BJ (cell line): ENCODE data around the gene RPL26. TPM values are rescaled to one million over a fixed set of nuclear protein-coding genes. Genes with fewer than 3 reads are reported as not detected.
"Not testable (repeated sequence)": the region's sequence is repeated elsewhere in the genome, so short reads cannot be mapped to it uniquely, and the experiment has no call there.

Experiments
- CTCF ChIA-PET: fragments of 350-600 bp; formaldehyde crosslinking; extraction: SDS; loops from one replicate; lab custom pipeline; 2021; ENCODE audit warnings: antibody characterized with exemption, inconsistent platforms; lab: Yijun Ruan, JAX
- POLR2A ChIA-PET: fragments of 300-600 bp; sonication (Branson Sonifier 250); formaldehyde crosslinking; extraction: SDS; loops from one replicate; lab custom pipeline; 2021; ENCODE audit warnings: antibody characterized with exemption; lab: Charles Lee
- DNase-seq: peaks from one replicate; pipeline ENCODE4 v3.0.0-alpha.2; 2011; ENCODE audit warnings: low read depth
- H3K27me3 ChIP-seq: 2 replicates; pipeline ENCODE4 v1.6.0; 2011; ENCODE audit warnings: low read length; ENCODE audit not compliant: control insufficient read depth, insufficient read depth
- H3K36me3 ChIP-seq: 2 replicates; pipeline ENCODE4 v1.5.1; 2011; ENCODE audit warnings: low read length; ENCODE audit not compliant: control insufficient read depth, insufficient read depth
- H3K4me3 ChIP-seq: 2 replicates; pipeline ENCODE4 v1.5.1; 2011; ENCODE audit warnings: low read depth, mild to moderate bottlenecking, control low read depth, low read length
- polyA plus RNA-seq: library from polyadenylated mRNA; depleted of rRNA; stranded (reverse); fragments of >200 nt; gene quantifications from 2 replicates; pipeline ENCODE4 v1.2.3, GENCODE V29; 2011
- TF ChIP-seq, protein P1 (sequence below): IDR thresholded peaks from 2 replicates; pipeline ENCODE4 v1.5.1; 2011; ENCODE audit warnings: low read depth, mild to moderate bottlenecking, control low read depth, inconsistent platforms, low read length, moderate library complexity; ENCODE audit not compliant: insufficient read depth

The RPL26 gene
- polyA plus RNA-seq, 1 experiment: 2,021 TPM

DNA sequence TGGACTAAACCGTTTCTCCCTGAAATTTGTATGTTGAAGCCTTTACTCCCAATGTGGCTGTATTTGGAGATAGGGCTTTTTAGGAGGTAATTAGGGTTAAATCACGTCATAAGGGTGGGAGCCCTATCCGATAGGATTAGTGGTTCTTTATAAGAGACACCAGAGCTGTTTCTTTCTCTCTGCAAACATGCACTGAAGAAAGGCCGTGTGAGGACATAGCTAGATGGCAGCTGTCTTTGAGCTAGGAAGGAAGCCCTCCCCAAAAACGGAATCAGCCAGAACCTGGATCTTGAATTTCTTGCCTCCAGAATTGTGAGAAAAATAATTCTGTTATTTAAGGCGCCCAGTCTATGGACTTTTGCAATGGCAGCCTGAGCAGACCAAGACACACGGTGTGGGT is 29.3 kb downstream of the RPL26 start:
- TF ChIP-seq, protein P1, sequence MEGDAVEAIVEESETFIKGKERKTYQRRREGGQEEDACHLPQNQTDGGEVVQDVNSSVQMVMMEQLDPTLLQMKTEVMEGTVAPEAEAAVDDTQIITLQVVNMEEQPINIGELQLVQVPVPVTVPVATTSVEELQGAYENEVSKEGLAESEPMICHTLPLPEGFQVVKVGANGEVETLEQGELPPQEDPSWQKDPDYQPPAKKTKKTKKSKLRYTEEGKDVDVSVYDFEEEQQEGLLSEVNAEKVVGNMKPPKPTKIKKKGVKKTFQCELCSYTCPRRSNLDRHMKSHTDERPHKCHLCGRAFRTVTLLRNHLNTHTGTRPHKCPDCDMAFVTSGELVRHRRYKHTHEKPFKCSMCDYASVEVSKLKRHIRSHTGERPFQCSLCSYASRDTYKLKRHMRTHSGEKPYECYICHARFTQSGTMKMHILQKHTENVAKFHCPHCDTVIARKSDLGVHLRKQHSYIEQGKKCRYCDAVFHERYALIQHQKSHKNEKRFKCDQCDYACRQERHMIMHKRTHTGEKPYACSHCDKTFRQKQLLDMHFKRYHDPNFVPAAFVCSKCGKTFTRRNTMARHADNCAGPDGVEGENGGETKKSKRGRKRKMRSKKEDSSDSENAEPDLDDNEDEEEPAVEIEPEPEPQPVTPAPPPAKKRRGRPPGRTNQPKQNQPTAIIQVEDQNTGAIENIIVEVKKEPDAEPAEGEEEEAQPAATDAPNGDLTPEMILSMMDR: no peak
- Histone ChIP-seq H3K27me3 (peaks cover 1% of the 10 kb centered on the region; the same call in 1 of the 2 replicates), H3K4me3 (no peak overlapping the region), H3K36me3 (no peaks in the 10 kb centered on the region)
- no peak for DNase-seq
- ChIA-PET POLR2A (no interaction called here), CTCF (no interaction called here)

DNA sequence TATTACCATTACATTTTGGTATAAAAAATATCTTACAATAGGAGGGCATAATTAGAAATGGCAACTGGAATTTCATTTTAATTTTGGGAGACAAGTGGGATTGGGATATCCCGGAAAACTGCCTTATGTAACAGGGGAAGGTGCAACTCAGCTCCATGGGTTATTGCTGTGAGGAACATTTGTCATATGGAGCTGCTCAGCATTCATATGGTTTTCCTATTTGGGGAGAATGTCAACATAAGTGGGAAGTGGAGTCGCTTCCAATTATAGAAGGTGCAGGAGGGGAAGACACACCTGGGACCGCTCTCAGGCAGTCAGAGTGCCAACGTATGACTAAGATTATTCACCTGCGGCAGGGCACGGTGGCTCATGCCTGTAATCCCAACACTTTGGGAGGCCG is 32.7 kb downstream of the RPL26 start:
- ChIA-PET CTCF (no interaction called here), POLR2A (no interaction called here)
- no peak for DNase-seq
- no peak overlapping the region for H3K4me3 ChIP-seq
- no peaks in the 10 kb centered on the region for H3K36me3 ChIP-seq
- TF ChIP-seq, protein P1: no peak
- H3K27me3 ChIP-seq: peaks cover 10% of the 10 kb centered on the region

DNA sequence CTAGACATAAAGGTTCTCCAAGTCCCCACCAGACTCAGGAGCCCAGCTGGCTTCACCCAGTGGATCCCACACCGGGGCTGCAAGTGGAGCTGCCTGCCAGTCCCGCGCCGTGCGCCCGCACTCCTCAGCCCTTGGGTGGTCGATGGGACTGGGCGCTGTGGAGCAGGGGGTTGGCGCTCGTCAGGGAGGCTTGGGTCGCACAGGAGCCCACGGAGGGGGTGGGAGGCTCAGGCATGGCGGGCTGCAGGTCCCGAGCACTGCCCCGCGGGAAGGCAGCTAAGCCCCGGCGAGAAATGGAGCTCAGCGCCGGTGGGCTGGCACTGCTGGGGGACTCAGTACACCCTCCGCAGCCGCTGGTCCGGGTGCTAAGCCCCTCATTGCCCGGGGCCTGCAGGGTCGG is 36.0 kb downstream of the RPL26 start:
- H3K4me3 ChIP-seq, POLR2A ChIA-PET, H3K36me3 ChIP-seq, DNase-seq: not testable (repeated sequence)
- CTCF ChIA-PET: interaction anchor here (1.2 kb wide), 1 partner anchor 9 kb away, joined by 3 read pairs; no protein-coding TSS in a partner anchor
- peaks cover 10% of the 10 kb centered on the region for H3K27me3 ChIP-seq

DNA sequence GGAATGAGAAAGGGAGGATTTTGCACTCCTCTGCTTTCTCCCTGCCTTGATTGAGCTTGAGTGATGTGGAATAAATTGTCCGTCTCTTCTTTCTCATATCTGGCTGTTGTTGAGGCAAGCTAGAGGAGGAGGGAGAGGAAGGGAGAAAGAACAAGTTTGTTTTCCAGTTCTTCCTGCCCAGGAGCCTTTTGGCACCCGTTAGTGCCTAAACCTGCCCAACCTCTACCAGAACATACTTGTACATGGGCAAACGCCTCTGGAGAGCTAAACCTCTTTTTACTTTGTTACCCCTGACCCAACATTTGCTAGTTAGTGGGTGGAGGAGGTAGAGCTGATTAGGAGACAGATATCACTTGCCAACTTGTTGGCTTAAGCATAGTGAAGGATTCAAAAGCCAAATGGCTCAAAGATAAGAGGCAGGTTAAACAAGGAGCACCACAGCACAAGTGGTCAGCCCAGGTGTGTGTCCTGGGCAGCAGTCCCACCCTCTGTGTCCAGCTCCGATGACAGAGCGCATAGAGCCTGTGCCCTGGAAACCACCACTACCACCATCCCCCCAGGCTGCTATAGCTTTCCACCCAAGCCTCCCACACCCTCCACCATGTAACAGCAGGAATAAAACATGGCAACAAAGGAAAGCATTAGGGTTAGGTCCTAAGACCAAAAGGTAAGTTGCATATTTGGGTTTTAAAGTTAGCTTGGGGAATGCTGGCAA is 36.9 kb downstream of the RPL26 start:
- no peaks in the 10 kb centered on the region for H3K36me3 ChIP-seq
- H3K27me3 ChIP-seq: peaks cover 10% of the 10 kb centered on the region
- TF ChIP-seq, protein P1: no peak
- H3K4me3 ChIP-seq: no peak overlapping the region
- ChIA-PET POLR2A (no interaction called here), CTCF (interaction anchor here (1.2 kb wide), 1 partner anchor 8 kb away, joined by 3 read pairs; no protein-coding TSS in a partner anchor)
- no peak for DNase-seq

DNA sequence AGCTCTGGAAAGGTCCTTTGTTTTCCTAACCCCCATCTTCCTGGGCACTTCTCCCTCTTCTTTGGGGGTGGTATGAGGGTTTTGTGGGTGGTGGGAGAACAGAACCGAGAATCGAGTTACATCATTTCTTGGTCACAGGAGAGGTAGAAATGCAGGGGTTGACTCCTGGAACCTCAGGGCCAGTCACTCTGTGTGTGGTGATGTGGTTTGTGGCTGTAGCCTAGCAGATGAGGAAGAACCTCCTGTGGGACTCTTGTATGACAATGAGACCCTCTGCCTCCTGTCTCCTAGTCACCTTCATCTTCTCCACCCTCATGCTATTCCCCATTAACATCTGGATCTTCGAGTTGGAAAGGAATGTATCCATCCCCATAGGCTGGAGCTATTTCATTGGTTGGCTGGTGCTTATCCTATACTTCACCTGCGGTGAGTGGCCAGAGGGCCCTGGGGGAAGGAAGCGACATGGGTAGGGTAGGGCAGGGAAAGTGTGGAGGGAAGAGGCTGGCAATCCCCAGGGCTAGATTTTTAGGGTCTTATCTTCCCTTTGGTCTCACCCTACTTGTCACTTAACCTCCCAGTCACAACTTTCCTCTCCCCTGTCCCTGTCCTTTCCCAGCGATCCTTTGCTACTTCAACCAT is 37.8 kb downstream of the RPL26 start:
- CTCF ChIA-PET: interaction anchor here (1.2 kb wide), 1 partner anchor 10 kb away, joined by 4 read pairs; no protein-coding TSS in a partner anchor
- no peak for DNase-seq
- Histone ChIP-seq H3K36me3 (no peaks in the 10 kb centered on the region), H3K27me3 (peaks cover 9% of the 10 kb centered on the region), H3K4me3 (no peak overlapping the region)
- TF ChIP-seq, protein P1: no peak
- POLR2A ChIA-PET: no interaction called here
